Amniotic stem cell (primary cell): ENCODE results near the gene WSB1.

Source experiments
- DNase-seq: peaks from one replicate; lab custom pipeline; 2025; lab: John Stamatoyannopoulos, UW

The WSB1 gene

GRCh38 chr17:27338536-27338985, 44.6 kb downstream of the WSB1 start:
- DNase-seq: no peak

- no peak for DNase-seq
Measured at GRCh38 chr17:27339198-27339835, 45.4 kb downstream of the WSB1 start.

- no peak for DNase-seq
Measured at GRCh38 chr17:27339836-27340550, 46.1 kb downstream of the WSB1 start.

- DNase-seq: no peak
Measured at GRCh38 chr17:27340575-27340974, 46.7 kb downstream of the WSB1 start.

- no peak for DNase-seq
Measured at GRCh38 chr17:27341041-27341471, 47.1 kb downstream of the WSB1 start.

GRCh38 chr17:27342059-27342458, 48.1 kb downstream of the WSB1 start:
- no peak for DNase-seq

- DNase-seq: no peak
Measured at GRCh38 chr17:27343294-27343693, 49.4 kb downstream of the WSB1 start.

- no peak for DNase-seq
Measured at GRCh38 chr17:27343977-27344607, 50.2 kb downstream of the WSB1 start.

GRCh38 chr17:27345141-27345904, 51.4 kb downstream of the WSB1 start:
- DNase-seq: no peak

GRCh38 chr17:27346228-27346899, 52.5 kb downstream of the WSB1 start:
- DNase-seq: no peak

- no peak for DNase-seq
Measured at GRCh38 chr17:27348196-27348595, 54.3 kb downstream of the WSB1 start.

- peak; percentile 35 for DNase-seq
Measured at GRCh38 chr17:27349540-27350021, 55.7 kb downstream of the WSB1 start.

- DNase-seq: no peak
Measured at GRCh38 chr17:27351759-27352158, 57.8 kb downstream of the WSB1 start.

GRCh38 chr17:27352448-27353032, 58.6 kb downstream of the WSB1 start:
- no peak for DNase-seq

GRCh38 chr17:27353033-27353460, 59.1 kb downstream of the WSB1 start:
- no peak for DNase-seq

GRCh38 chr17:27353461-27354050, 59.6 kb downstream of the WSB1 start:
- peak; percentile 81 for DNase-seq

- no peak for DNase-seq
Measured at GRCh38 chr17:27354051-27354490, 60.2 kb downstream of the WSB1 start.

GRCh38 chr17:27354491-27355081, 60.7 kb downstream of the WSB1 start:
- DNase-seq: no peak

- no peak for DNase-seq
Measured at GRCh38 chr17:27355419-27355818, 61.5 kb downstream of the WSB1 start.

GRCh38 chr17:27356091-27356705, 62.3 kb downstream of the WSB1 start:
- DNase-seq: no peak
